GM19324 (cell line): ENCODE measurements around the gene TFEC.
"Not testable (repeated sequence)": the region's sequence is repeated elsewhere in the genome, so short reads cannot be mapped to it uniquely, and the experiment has no call there.

Source experiments
- ATAC-seq: cut with Tn5 transposase; IDR thresholded peaks from one replicate; pipeline ENCODE4 v1.9.1; 2021; ENCODE audit warnings: mild to moderate bottlenecking, moderate library complexity; ENCODE audit not compliant: unreplicated experiment, low FRiP score

TFEC gene

GRCh38 chr7:115932880-115933279 is 97.7 kb downstream of the TFEC start:
- no peak for ATAC-seq

GRCh38 chr7:115930184-115930583 is 100.4 kb downstream of the TFEC start:
- not testable (repeated sequence) for ATAC-seq

GRCh38 chr7:115929736-115930135 is 100.8 kb downstream of the TFEC start:
- not testable (repeated sequence) for ATAC-seq

GRCh38 chr7:115924411-115924810 is 106.2 kb downstream of the TFEC start:
- no peak for ATAC-seq

GRCh38 chr7:115920367-115920766 is 110.2 kb downstream of the TFEC start:
- no peak for ATAC-seq

- ATAC-seq, result no peak
Measured at GRCh38 chr7:115914951-115915350, 115.6 kb downstream of the TFEC start.

GRCh38 chr7:115911465-115911864 is 119.1 kb downstream of the TFEC start:
- ATAC-seq, result no peak

- no peak for ATAC-seq
Measured at GRCh38 chr7:115910541-115911164, 119.9 kb downstream of the TFEC start.

GRCh38 chr7:115906731-115907130 is 123.8 kb downstream of the TFEC start:
- no peak for ATAC-seq

GRCh38 chr7:115889669-115889984 is 140.9 kb downstream of the TFEC start:
- ATAC-seq, result no peak

- ATAC-seq, result no peak
Measured at GRCh38 chr7:115888981-115889668, 141.4 kb downstream of the TFEC start.

GRCh38 chr7:115885550-115885949 is 145.0 kb downstream of the TFEC start:
- ATAC-seq, result no peak
